GM13976 (cell line): ENCODE results near the gene SRCAP.
A peak's percentile ranks its signal among the peaks of the same experiment; 100 is the strongest.

ENCODE experiments used
- DNase-seq: peaks from one replicate; pipeline ENCODE4 v3.0.0; 2012; ENCODE audit warnings: low spot score
- CTCF ChIP-seq: IDR thresholded peaks from 2 replicates; pipeline ENCODE4 v1.5.1; 2012; ENCODE audit warnings: borderline replicate concordance, mild to moderate bottlenecking; ENCODE audit not compliant: insufficient read depth; ENCODE audit errors: extremely low read depth, missing control alignments, control extremely low read depth
- in situ Hi-C: fragments of 300-500 bp; cut with MboI; formaldehyde crosslinking; loops from one replicate; pipeline ENCODE4 v1.12.0; 2022; ENCODE audit warnings: low sequenced_read_pairs, mixed read lengths, inconsistent platforms; ENCODE audit not compliant: unreplicated experiment

The SRCAP gene

DNA sequence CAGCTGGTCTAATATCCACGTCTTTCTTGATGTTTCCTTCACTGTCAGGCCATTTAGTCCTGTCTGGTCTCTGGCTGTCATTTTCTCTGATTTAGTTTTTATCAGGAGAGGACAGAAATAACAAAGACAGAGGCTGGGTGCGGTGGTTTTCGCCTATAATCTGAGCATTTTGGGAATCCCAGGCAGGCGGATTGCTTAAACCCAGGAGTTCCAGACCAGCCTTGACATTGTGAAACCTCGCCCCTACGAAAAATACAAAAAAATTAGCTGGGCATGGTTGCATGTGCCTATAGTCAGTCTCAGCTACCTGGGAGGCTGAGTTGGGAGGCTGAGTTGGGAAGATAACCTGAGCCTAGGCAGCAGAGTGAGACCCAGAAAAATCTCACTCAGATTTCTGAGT, 7.1 kb downstream of the SRCAP start:
- in situ Hi-C loops, result no loop called here
- no peak for TF ChIP-seq CTCF
- DNase-seq, result no peak

DNA sequence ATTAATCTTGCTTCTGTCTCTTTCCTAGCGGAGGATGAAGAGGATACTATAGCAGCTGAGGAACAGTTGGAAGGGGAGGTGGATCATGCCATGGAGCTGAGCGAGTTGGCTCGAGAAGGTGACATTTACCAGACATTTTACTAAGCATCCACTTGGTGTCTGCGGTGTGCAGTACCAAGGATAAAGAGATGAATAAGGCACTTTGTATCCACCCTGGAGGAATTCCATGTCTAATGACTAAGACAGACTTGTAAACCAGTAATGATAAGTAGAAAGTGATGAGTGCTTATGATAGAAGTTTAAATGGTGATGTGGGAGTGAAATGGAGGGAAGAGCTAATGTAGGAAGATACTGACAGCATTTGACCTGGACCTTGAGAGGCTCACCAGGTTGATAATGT, 12.0 kb downstream of the SRCAP start:
- in situ Hi-C loops, result no loop called here
- TF ChIP-seq CTCF, result no peak
- DNase-seq, result no peak

GRCh38 chr16:30711712-30712111, 12.7 kb downstream of the SRCAP start:
- in situ Hi-C loops, result no loop called here
- no peak for TF ChIP-seq CTCF
- no peak for DNase-seq

DNA sequence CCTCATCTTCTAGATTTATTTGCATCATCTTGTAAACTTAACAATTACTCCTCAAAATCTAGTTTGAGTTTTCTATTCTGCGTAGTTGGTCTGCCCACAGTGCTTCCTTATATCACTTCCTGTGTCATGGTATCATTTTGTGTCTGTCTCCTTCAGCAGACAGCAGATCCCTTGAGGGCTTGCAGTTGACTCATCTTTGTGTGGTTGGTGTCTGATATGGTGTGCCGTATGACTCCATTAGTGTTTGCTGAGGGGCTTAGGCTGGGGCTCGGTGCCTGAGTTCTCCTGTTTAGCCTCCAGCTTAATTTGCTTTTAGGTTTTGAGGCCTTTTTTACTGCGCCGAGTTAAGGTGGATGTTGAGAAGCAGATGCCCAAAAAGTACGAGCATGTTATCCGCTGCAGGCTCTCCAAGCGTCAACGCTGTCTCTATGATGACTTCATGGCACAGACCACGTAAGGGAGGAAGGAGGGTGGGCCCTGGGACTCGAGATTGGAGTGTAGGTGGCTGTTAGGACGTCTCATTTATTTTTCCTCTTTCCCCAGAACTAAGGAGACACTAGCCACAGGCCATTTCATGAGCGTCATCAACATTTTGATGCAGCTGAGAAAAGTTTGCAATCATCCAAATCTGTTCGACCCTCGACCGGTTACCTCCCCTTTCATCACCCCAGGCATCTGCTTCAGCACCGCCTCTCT, 16.9 kb downstream of the SRCAP start:
- no peak for TF ChIP-seq CTCF
- peak; percentile 52 for DNase-seq
- in situ Hi-C loops, result no loop called here

- TF ChIP-seq CTCF, result no peak
- in situ Hi-C loops, result no loop called here
- no peak for DNase-seq
Observed at GRCh38 chr16:30720086-30720485, 21.1 kb downstream of the SRCAP start.

DNA sequence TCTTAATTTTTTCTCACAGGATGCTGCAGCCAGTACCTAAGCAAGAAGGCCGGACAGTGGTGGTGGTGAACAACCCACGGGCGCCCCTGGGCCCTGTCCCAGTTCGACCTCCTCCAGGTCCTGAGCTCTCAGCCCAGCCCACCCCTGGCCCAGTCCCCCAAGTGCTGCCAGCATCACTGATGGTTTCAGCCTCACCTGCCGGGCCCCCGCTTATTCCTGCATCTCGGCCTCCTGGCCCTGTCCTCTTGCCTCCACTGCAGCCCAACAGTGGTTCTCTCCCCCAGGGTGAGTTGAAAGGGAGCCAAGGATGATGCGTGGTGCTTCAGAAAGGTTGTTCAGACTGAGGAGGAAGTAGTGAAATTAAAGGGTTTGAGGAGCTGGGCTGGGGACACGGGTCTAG, 21.7 kb downstream of the SRCAP start:
- TF ChIP-seq CTCF, result no peak
- in situ Hi-C loops, result no loop called here
- DNase-seq, result no peak

DNA sequence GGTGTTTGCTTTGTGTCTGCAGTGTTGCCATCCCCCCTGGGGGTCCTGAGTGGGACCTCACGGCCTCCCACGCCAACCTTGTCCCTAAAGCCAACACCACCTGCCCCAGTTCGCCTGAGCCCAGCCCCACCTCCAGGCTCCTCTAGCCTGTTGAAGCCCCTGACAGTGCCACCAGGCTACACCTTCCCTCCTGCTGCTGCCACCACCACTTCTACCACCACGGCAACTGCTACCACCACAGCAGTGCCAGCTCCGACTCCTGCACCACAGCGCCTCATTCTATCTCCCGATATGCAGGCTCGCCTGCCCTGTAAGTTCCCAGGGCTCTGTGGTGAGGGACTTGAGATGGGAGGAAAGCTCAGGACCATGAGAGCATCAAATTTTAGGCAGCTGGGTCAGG, 22.2 kb downstream of the SRCAP start:
- in situ Hi-C loops, result no loop called here
- no peak for DNase-seq
- TF ChIP-seq CTCF, result no peak
